GM21529 (cell line): ENCODE measurements around the gene DOCK3.
"Not testable (repeated sequence)": the region's sequence is repeated elsewhere in the genome, so short reads cannot be mapped to it uniquely, and the experiment has no call there.

Experiments
- ATAC-seq: cut with Tn5 transposase; IDR thresholded peaks from one replicate; pipeline ENCODE4 v1.9.1; 2021; ENCODE audit not compliant: unreplicated experiment

The DOCK3 gene

DNA sequence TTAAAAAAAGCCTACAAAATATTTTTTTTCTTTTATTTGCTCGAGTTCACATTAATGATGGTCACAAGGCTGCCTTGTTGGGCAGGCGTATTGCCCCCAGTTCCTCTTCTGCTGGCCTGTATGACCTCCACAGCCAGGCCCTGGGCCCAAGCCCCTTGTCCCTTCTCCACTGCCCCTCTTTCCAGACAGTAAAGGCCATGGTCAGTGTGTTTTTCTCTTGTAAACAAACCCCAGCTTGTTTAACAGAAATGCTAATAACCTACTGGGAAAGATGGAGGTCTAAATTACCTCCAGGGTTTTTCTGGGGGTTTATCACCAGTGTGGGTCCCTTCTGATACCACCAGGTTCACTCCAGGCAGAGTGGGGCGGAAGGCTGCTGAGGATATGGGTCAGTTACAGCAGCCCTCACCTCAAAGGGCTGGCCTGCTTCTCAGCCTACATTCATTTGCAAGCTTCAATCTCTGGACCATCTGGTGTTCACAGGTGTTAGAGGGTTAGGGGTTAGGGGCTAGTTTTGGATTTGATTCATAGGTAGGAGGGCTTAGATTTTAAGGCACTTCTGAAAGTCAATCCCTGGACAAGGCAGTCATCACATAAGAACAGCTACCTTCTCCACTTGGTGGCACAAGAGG is 708.3 kb downstream of the DOCK3 start:
- no peak for ATAC-seq

DNA sequence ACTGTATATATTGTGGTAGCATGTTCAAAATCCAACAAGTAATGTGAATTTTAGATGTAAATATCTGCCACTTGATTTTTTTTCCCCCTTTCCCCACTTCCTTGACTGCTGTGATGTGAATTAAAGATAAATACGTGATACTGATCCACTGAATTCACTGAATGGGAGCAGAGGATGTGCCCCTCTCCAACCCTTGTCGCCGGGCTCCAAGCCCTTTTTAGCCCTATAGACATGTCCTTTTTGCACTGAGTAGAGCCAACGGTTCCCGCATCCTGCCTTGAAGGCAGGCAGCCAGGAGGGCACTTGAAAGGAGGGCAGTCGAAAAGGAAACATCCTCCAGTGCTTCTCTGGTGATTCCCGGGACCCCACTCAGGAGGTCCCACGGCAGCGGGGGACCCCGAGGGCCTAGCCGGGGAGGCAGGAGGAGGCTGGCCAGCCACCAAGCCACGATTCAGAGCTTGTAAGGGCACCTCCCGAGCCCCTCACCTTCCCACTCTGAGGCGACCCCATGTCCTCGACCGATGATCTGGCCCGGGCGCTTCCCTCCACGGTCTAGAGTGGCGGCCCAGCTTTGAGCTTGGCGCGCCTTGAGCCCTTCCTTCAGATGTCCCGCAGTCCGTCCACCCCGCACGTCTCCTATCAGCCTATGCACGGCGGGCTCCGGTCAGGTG is 709.5 kb downstream of the DOCK3 start:
- ATAC-seq: peak; percentile 8

- peak; percentile 95 for ATAC-seq
Measured at GRCh38 chr3:51384726-51385473, 710.2 kb downstream of the DOCK3 start, which contains the start of gene MANF. Gene MANF, plus strand, starts transcription at chr3:51385291. Its CDS starts 52 bp downstream, at chr3:51385343.

DNA sequence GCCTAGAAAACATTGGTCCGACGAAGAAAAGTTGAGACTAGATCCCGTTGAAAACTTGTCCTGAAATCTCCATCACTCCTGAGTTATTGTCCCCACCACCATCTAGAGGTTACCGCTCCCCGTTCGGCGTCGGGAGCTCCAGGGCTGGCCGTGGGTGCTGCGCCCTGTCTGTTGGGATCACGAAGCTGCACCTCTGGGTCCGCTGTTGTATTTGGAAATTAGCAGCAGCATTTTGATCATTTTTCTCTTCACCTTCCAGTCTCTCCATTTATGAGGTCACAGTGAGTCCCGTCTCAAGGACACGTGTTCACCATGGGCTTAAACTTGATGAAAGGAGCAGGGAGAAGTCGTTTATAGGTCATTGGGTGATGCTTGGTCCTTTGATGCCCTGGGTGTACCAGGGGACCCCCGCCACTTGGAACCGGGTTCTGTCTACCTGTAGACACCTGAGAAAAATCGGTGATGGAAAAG is 710.9 kb downstream of the DOCK3 start:
- ATAC-seq: no peak

DNA sequence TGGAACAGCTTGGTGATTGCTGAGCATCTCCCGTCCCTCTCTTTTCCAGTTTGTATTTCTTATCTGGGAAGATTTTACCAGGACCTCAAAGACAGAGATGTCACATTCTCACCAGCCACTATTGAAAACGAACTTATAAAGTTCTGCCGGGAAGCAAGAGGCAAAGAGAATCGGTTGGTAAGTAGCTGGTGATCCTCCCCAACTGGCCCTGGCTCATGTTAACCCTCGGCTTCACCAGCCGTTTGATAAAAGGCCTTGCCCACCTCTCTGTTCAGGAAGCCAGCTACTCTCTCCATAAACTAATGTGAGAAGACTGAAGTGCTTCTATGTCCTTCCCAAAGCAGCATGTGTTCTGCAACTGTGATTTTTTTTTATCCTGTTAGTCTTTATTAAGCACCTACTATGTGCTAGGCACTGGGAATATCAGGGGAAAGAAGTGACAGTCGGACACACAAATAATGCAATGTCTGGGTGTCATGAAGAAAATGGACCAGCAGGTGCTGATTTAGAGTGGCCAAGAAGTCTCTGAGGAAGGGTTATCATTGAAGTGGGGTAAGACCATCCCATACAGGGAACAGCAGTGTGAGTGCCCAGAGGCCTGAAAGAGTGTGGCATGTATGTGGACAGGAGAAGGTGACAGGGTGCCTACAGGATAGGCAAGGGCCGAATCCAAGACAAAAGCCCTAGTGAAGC is 711.6 kb downstream of the DOCK3 start:
- ATAC-seq: no peak

- ATAC-seq: no peak
Measured at GRCh38 chr3:51386852-51387229, 712.1 kb downstream of the DOCK3 start.

DNA sequence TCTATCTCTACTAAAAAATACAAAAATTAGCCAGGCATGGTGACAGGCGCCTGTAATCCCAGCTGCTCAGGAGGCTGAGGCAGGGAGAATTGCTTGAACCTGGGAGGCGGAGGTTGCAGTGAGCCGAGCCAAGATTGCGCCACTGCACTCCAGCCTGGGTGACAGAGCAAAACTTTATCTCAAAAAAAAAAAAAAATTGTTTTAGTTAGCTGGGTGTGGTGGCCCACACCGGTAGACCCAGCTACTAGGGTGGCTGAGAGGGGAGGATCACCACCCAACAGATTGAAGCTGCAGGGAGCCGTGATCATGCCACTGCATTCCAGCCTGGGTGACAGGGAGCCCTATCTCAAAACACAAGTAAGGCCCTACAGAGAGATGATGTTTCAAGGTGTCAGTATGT is 712.6 kb downstream of the DOCK3 start:
- not testable (repeated sequence) for ATAC-seq

GRCh38 chr3:51388286-51389029 is 713.7 kb downstream of the DOCK3 start:
- no peak for ATAC-seq

DNA sequence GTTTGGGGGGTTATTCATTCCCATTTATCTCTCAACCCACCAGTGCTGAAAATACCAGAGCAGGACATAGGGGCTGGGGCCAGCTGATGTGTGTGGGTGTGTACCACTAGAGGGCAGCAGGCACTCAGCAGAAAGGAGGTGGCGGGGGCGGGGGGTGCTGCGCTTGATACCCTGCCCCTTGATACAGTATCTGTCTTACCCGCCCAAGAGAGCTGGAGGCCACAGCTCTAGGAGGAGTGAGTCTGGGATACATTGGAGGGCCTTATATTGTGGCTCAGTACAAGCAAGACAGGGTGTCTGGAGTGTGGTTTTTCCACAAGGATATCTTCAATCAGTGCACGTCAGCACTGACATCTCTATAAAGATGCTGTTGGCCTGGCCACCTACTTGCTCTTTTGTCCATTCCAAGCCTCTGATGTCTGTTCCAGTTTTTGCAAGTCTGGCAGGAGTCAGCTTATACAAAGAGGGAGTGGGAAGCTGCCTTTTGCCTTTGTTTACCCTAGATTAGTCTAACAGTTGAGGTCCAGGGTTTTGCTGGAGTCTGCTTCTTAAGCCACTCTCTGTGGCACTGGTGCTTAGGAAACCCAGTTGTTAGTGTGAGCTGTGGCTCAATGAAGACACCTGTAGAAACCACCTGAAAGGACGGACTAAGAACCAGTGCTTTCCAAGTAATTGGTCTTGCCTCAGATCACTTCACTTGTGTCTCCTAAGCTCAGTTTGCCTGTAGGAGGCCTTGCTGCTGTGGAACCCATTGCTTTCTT is 714.9 kb downstream of the DOCK3 start:
- ATAC-seq: no peak

DNA sequence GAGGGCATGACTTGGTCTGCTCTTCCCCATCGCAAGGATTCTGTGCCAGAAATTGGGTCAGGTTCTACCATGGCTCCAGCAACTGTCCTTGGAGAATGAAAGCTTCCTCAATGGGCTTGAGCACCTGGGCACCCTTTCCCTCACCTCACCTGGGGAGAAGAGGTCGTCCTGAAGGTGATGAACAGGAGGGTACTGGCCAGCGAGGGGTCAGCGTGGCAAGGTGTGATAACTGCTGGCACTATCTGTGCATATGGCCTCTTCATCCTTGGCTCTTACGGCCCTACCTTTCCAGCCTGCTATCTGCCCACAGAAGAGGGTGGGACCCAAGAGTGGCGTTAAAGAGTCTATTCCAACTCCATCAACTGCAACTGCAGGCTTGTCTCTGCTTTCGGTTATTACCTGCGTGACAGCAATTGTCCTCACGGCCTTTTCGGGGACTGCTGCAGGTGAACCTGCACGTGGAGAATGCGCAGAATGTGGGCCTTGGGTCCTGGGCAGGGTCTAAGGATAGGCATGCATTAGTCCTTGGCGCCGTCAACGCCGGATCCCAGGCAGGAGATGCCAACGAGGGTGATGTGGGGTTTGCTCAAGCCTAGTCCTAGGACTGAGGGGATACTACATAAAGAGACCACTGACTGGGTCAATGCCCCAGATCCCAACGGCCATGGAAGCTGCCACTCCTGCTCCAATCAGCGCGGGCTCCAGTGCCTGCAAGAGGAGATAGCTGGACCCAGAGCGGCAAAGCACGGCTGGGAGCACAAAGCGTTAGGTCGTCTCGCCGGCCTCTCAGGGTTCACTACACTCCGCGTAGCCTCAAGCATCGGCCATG is 715.7 kb downstream of the DOCK3 start:
- no peak for ATAC-seq

GRCh38 chr3:51391075-51391565 is 716.4 kb downstream of the DOCK3 start, which contains the start of gene RBM15B:
Gene RBM15B, plus strand, starts transcription at chr3:51391285. Its CDS starts 115 bp downstream, at chr3:51391400.
- ATAC-seq: peak; percentile 92

DNA sequence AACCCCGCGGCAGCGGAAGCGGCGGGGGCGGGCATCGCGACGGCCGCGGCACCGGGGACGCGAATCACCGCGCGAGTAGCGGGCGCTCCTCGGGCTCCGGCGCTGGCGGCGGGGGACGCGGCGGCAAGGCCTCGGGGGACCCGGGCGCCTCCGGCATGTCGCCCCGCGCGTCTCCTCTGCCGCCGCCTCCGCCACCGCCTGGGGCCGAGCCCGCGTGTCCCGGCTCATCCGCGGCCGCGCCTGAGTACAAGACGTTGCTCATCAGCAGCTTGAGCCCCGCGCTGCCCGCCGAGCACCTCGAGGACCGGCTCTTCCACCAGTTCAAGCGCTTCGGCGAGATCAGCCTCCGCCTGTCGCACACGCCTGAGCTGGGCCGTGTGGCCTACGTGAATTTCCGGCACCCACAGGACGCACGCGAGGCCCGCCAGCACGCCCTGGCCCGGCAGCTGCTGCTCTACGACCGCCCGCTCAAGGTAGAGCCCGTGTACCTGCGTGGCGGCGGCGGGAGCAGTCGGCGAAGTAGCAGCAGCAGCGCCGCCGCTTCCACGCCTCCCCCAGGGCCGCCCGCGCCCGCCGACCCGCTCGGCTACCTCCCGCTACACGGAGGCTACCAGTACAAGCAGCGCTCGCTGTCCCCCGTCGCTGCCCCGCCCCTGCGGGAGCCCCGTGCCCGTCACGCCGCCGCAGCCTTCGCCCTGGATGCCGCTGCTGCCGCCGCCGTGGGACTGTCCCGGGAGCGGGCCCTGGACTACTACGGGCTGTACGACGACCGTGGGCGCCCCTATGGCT is 717.0 kb downstream of the DOCK3 start:
- peak; percentile 5 for ATAC-seq

- no peak for ATAC-seq
Measured at GRCh38 chr3:51392355-51393133, 717.8 kb downstream of the DOCK3 start.

GRCh38 chr3:51393134-51393495 is 718.4 kb downstream of the DOCK3 start:
- no peak for ATAC-seq

- no peak for ATAC-seq
Measured at GRCh38 chr3:51393564-51393963, 718.8 kb downstream of the DOCK3 start.

- no peak for ATAC-seq
Measured at GRCh38 chr3:51394541-51394940, 719.8 kb downstream of the DOCK3 start.

GRCh38 chr3:51395493-51396213 is 720.9 kb downstream of the DOCK3 start:
- no peak for ATAC-seq
